Stromal cell of bone marrow (primary cell): ENCODE measurements around the gene HMGXB3.
A peak's percentile ranks its signal among the peaks of the same experiment; 100 is the strongest.
"Not testable (repeated sequence)": the region's sequence is repeated elsewhere in the genome, so short reads cannot be mapped to it uniquely, and the experiment has no call there.

ENCODE experiments used
- DNase-seq: peaks from one replicate; pipeline ENCODE4 v3.0.0-alpha.2; 2012; ENCODE audit warnings: low read depth

Gene HMGXB3

GRCh38 chr5:150022158-150022531, 21.6 kb downstream of the HMGXB3 start:
- DNase-seq, result peak; percentile 71

GRCh38 chr5:150022681-150023080, 22.1 kb downstream of the HMGXB3 start:
- no peak for DNase-seq

GRCh38 chr5:150023136-150023535, 22.6 kb downstream of the HMGXB3 start:
- no peak for DNase-seq

GRCh38 chr5:150024346-150024984, 23.9 kb downstream of the HMGXB3 start:
- no peak for DNase-seq

- no peak for DNase-seq
These were observed 26.2 kb downstream of the HMGXB3 start for GRCh38 chr5:150026682-150027172.

GRCh38 chr5:150028047-150028446, 27.5 kb downstream of the HMGXB3 start:
- DNase-seq, result not testable (repeated sequence)

- DNase-seq, result no peak
These were observed 32.8 kb downstream of the HMGXB3 start for GRCh38 chr5:150033334-150033733.

- peak; percentile 88 for DNase-seq
These were observed 34.1 kb downstream of the HMGXB3 start for GRCh38 chr5:150034662-150035061.

- no peak for DNase-seq
These were observed 34.8 kb downstream of the HMGXB3 start for GRCh38 chr5:150035139-150035895.

GRCh38 chr5:150036513-150036912, 36.0 kb downstream of the HMGXB3 start:
- DNase-seq, result peak; percentile 71

- DNase-seq, result no peak
These were observed 38.0 kb downstream of the HMGXB3 start for GRCh38 chr5:150038547-150038946.

GRCh38 chr5:150042459-150042858, 41.9 kb downstream of the HMGXB3 start:
- DNase-seq, result no peak

GRCh38 chr5:150043657-150044328, 43.3 kb downstream of the HMGXB3 start:
- DNase-seq, result no peak

GRCh38 chr5:150044329-150044681, 43.8 kb downstream of the HMGXB3 start:
- DNase-seq, result no peak

- no peak for DNase-seq
These were observed 44.2 kb downstream of the HMGXB3 start for GRCh38 chr5:150044712-150045111.

GRCh38 chr5:150045549-150045948, 45.0 kb downstream of the HMGXB3 start:
- DNase-seq, result no peak

GRCh38 chr5:150046031-150046430, 45.5 kb downstream of the HMGXB3 start:
- no peak for DNase-seq

- not testable (repeated sequence) for DNase-seq
These were observed 49.8 kb downstream of the HMGXB3 start for GRCh38 chr5:150050172-150050811.

GRCh38 chr5:150051657-150052195, 51.2 kb downstream of the HMGXB3 start:
- DNase-seq, result no peak

GRCh38 chr5:150052226-150052955, 51.9 kb downstream of the HMGXB3 start:
- DNase-seq, result no peak

GRCh38 chr5:150052956-150053712, 52.6 kb downstream of the HMGXB3 start:
- peak; percentile 57 for DNase-seq
